AG04450 (cell line): ENCODE results near the gene GTF2A1. TPM values are rescaled to one million over a fixed set of nuclear protein-coding genes. Genes with fewer than 3 reads are reported as not detected.

Source experiments
- CTCF ChIA-PET: fragments of 300-600, 350-600 bp; formaldehyde crosslinking; extraction: SDS; loops from one replicate; lab custom pipeline; 2022; ENCODE audit warnings: antibody characterized with exemption, inconsistent platforms; lab: Charles Lee
- POLR2A ChIA-PET: fragments of 350-600 bp; formaldehyde crosslinking; extraction: SDS; loops from one replicate; lab custom pipeline; 2021; ENCODE audit warnings: antibody characterized with exemption, inconsistent platforms; lab: Yijun Ruan, JAX
- DNase-seq: peaks from one replicate; pipeline ENCODE4 v3.0.0-alpha.2; 2011; ENCODE audit warnings: low read depth, low spot score
- H3K27ac ChIP-seq: one replicate; pipeline ENCODE4 v1.5.1; 2012; ENCODE audit warnings: low read depth, low read length, control low read depth
- H3K27me3 ChIP-seq: one replicate; pipeline ENCODE4 v1.6.0; 2012; ENCODE audit warnings: low read length; ENCODE audit not compliant: control insufficient read depth, insufficient read depth
- H3K4me3 ChIP-seq: 2 replicates; pipeline ENCODE4 v1.5.1; 2011; ENCODE audit warnings: mild to moderate bottlenecking, low read depth, low read length, control low read depth
- H3K9me3 ChIP-seq: 2 replicates; pipeline ENCODE4 v1.5.1; 2012; ENCODE audit warnings: low read length; ENCODE audit not compliant: control insufficient read depth, insufficient read depth
- CTCF ChIP-seq: IDR thresholded peaks from 2 replicates; pipeline ENCODE4 v1.5.1; 2011; ENCODE audit warnings: low read depth, low read length, control low read depth, inconsistent platforms
- polyA plus RNA-seq: library from polyadenylated mRNA; depleted of rRNA; stranded (reverse); fragments of >200 nt; gene quantifications from 2 replicates; pipeline ENCODE4 v1.2.3, GENCODE V29; 2011

GTF2A1 gene
- polyA plus RNA-seq, 1 experiment, result 22.9 TPM

DNA sequence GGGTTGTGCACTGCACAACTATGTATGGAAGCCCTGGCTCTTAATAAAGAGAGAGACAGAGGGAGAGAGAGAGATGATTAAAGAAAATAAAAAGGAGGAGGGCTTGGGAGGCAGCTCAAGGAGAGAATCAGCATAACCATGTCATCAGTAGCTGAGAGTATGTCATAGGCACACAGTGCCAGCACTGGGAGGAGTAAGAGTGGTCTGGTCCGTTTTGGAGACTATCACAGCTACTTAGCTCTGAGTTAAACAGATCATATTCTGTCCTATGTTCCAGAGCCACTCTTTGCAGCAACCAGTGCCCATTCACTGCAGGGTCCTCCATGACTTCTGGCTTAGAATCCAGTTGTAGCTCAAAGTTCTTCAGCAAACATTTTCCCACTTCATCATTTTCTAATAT is 59.0 kb downstream of the GTF2A1 start:
- Histone ChIP-seq H3K9me3 (no peaks in the 10 kb centered on the region), H3K27me3 (no peaks in the 10 kb centered on the region), H3K4me3 (no peak overlapping the region), H3K27ac (no peak overlapping the region)
- ChIA-PET POLR2A (no interaction called here), CTCF (interaction anchor here (1.2 to 6.5 kb wide), 5 partner anchors 9 to 207 kb away, joined by 5 to 44 read pairs (median 12); partner anchors contain the start of gene TSHR)
- DNase-seq, result no peak
- no peak for TF ChIP-seq CTCF

- no peaks in the 10 kb centered on the region for H3K9me3 ChIP-seq
- H3K27ac ChIP-seq, result no peak overlapping the region
- CTCF ChIA-PET, result interaction anchor here (1.2 to 6.5 kb wide), 5 partner anchors 10 to 206 kb away, joined by 5 to 44 read pairs (median 12); partner anchors contain the start of gene TSHR
- POLR2A ChIA-PET, result no interaction called here
- no peak for DNase-seq
- H3K27me3 ChIP-seq, result no peaks in the 10 kb centered on the region
- H3K4me3 ChIP-seq, result no peak overlapping the region
- no peak for TF ChIP-seq CTCF
These were observed 59.7 kb downstream of the GTF2A1 start for GRCh38 chr14:81161088-81161487.

GRCh38 chr14:81157431-81157830 is 63.3 kb downstream of the GTF2A1 start:
- ChIA-PET POLR2A (no interaction called here), CTCF (interaction anchor here (1.2 to 2.1 kb wide), 2 partner anchors 12 to 14 kb away, joined by 4 to 8 read pairs; no protein-coding TSS in a partner anchor)
- DNase-seq, result no peak
- no peaks in the 10 kb centered on the region for H3K27me3 ChIP-seq
- no peaks in the 10 kb centered on the region for H3K9me3 ChIP-seq
- H3K4me3 ChIP-seq, result no peak overlapping the region
- TF ChIP-seq CTCF, result no peak
- H3K27ac ChIP-seq, result no peak overlapping the region

DNA sequence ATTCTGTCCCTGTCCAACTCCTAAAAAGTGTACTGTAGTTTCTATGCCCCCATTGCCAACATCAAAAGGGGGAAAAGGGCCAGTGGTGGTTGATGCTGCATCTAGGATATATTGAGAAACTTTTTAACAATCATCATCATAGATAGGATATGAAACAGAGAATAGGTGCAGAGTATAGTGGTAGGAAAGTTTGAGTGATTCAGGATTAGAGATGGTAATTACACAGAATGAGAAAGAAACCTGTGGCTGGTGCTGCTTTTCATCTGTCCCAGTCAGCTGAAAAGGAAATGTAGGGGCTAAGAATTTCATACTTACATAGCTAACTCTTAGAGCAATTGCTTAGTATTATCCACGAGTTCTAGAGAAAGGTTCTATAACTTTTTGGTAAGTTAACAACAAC is 67.6 kb downstream of the GTF2A1 start:
- POLR2A ChIA-PET, result no interaction called here
- no peaks in the 10 kb centered on the region for H3K9me3 ChIP-seq

More for the DNA sequence above, 67.6 kb downstream of the GTF2A1 start:
- no peaks in the 10 kb centered on the region for H3K27me3 ChIP-seq
- CTCF ChIA-PET, result no interaction called here
- DNase-seq, result no peak
- no peak overlapping the region for H3K4me3 ChIP-seq
- TF ChIP-seq CTCF, result no peak
- no peak overlapping the region for H3K27ac ChIP-seq
